Stimulated activated CD4-positive, alpha-beta T cell treated with anti-CD3 and anti-CD28 coated beads, Interleukin-12 subunit alpha, Interleukin-12 subunit beta, amount 100 ng/mL, for 24 hours (primary cell): ENCODE data around the gene TFCP2L1.
"Not testable (repeated sequence)": the region's sequence is repeated elsewhere in the genome, so short reads cannot be mapped to it uniquely, and the experiment has no call there.

Experiments used
- DNase-seq, 2 experiments: peaks; one replicate each; pipeline ENCODE4 v3.0.0-alpha.2; 2020; ENCODE audit warnings: low read depth in 2 of 2

The TFCP2L1 gene, protein sequence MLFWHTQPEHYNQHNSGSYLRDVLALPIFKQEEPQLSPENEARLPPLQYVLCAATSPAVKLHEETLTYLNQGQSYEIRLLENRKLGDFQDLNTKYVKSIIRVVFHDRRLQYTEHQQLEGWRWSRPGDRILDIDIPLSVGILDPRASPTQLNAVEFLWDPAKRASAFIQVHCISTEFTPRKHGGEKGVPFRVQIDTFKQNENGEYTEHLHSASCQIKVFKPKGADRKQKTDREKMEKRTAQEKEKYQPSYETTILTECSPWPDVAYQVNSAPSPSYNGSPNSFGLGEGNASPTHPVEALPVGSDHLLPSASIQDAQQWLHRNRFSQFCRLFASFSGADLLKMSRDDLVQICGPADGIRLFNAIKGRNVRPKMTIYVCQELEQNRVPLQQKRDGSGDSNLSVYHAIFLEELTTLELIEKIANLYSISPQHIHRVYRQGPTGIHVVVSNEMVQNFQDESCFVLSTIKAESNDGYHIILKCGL

DNA sequence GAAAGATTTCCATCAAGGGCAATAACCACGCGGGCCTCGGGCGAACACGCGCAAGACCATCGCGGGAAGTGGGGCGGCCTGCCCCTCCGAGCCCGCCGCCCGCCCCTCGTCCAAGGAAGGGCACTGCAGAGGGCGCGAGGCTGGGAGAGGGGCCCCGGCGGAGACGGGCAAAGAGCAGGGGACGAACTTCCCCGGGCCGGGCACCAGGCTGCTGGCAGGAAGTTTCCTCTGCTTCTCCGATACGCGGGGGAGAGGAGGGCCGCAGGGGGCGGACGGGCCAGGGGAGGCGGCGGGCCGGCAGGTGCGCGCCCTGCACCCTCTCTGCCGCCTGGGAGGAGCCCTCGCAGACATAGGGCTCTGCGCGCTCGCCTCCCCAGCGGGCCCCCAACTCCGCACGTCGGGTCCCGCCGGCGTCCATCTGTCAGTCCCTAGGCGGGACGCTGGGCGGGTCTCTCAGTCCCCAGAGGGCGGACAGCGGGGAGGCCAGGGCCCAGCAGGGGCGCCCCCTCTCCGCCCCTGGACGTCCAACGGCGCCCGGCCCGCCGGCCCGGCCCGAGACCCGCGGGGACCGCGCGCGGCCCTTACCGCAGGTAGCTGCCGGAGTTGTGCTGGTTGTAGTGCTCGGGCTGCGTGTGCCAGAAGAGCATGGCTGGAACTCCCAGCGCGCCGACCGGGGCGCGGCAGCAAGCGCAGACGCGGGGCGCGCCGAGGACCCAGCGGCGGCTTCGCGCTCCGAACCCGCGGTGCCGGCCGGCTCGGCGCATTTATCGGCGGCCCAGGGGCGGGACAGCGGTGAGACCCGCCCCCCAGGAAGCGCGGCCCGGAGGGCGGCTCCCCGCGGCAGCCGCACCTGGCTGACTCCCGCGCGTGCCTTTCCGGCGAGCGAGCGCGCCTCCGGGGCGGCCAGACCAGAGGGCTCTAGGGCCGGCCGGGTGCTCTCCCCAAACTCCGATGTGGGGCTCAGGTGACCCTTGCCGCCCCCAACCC lies at the start of gene TFCP2L1:
TSS of gene TFCP2L1 (minus strand) at position 740 of the 987 bp plus-strand sequence. CDS start at position 647, 93 bp downstream.
- peak in 1 of 2 experiments; percentile 16 for DNase-seq

DNA sequence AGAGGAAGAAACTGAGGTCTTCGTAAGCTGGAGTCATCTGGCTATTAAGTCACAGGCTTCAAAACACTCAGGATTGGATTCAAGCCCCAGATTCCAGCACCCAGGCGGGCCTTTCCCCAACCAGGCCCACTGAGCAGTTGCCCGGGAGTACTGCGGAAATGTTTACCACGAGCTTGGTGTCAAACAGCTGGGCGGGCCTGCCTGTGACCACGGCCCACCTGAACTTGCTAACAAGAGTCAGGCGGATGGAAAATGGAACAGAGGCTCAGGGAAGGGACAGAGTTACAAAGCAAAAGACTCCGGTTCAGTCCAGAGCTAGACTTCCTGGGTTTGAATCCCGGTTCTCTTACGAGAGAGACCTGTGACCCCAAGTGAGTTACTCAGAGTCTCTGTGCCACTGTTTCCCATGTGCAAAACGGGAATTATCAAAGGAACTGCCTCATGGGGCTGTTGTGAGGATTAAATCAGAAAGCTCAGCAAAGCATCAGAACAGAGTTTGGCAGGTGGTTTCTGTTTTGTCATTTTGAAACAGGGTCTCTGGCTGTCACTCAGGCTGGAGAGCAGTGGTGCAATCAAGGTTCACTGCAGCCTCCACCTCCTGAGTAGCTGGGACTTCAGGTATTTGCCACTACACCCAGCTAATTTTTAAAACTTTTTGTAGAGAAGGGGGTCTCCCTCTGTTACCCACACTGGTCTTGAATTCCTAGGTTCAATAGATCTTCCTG lies 49.0 kb upstream of the TFCP2L1 start:
- no peak for DNase-seq

DNA sequence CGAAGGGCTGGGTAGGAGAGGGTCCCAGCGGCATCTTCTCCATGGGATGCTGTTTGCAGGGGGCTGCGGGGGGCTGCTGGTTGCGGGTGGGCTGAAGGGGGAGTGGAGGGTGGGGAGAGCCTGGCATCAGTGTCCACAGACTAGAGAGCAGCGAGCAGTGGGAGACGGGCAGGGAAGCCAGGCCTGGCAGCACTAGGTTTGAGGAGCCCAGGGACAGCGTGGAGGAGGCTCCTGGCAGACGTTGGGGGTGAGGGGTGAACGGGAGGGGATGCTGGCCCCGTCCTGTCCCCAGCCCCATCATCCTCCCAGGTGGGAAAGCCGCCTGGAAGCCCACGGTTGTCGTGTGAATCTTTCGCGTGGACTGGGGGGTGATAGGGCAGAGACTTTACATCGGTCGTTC lies 48.2 kb upstream of the TFCP2L1 start:
- DNase-seq: no peak

- not testable (repeated sequence) for DNase-seq
These were observed 46.3 kb upstream of the TFCP2L1 start for GRCh38 chr2:121331324-121331723.

DNA sequence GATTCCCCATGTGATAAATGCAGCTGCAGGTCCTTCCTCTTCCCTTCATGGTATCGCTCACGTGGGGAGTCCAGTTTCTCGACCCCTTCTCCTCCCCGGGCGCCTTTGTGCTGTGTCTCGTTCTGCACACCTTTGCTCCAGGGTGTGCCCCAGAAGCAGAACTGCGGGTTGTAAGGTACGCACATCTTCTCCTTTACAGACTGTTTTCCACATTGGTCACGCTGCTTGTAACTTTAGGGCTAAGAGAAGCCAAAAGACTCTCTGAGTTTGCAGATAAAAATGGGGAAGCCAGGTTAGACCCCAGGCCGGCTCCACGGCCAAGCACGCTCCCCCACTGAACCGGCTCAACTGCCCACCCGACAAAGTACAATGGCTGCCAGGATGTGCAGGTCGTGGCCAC lies 45.9 kb upstream of the TFCP2L1 start:
- no peak for DNase-seq

DNA sequence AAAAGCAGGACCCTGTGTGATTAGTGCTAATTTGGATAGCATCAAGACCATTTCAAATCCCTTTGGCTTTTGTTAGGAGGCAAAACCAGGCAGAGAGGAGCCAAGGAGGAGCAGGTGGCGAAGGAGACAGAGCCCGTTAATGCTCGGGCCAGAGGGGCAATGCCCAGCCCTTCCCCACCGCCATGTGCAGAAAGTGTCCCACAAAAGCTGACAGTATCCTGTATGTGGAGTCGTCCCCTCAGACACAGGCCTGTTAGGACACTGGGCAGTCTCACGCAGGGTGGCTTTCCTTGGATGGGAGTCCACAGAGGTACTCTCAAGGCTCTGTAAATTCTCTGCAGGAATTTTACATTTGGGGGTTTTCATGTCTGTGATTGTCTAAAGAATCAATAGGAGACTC lies 44.8 kb upstream of the TFCP2L1 start:
- no peak for DNase-seq

GRCh38 chr2:121326628-121327027 lies 41.6 kb upstream of the TFCP2L1 start:
- DNase-seq: no peak

GRCh38 chr2:121324601-121325000 lies 39.6 kb upstream of the TFCP2L1 start:
- no peak for DNase-seq

- DNase-seq: no peak
These were observed 36.5 kb upstream of the TFCP2L1 start for GRCh38 chr2:121321476-121321875.

DNA sequence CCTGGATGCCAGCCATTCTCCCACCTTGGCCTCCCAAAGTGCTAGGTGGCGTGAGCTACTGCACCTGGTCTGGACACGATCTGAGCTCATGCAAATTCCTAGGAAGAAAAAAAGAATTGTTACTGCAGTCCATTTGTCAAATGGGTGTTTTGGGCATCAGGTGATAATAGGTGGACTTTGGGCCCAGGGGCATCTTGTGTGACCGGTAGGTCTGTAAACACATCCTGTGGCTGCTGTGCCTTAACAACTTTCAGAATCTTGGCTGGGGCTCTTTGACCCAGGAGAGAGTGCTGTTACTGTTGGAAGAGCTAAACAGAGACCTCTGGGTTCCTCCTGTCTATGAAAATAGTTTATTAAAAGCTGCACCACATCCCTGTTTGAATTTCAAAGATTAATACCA lies 34.9 kb upstream of the TFCP2L1 start:
- no peak for DNase-seq

DNA sequence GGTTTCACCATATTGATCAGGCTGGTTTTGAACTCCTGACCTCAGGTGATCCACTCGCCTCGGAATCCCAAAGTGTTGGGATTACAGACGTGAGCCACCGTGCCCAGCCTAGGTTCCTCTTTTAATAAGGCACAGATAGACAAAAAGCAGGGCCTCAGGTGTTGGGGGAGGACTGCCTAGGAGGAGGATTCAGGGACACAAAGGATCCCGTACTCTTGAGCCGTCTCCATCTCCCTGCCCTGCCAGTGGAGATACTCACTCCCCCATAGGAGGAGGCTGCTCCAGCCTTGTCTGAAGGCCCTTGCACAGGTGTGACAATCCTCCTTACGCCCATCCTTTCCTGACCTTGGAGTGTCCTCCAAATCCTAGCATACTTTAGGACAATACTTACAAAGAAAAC lies 32.0 kb upstream of the TFCP2L1 start:
- no peak for DNase-seq

GRCh38 chr2:121313701-121314100 lies 28.7 kb upstream of the TFCP2L1 start:
- not testable (repeated sequence) for DNase-seq

DNA sequence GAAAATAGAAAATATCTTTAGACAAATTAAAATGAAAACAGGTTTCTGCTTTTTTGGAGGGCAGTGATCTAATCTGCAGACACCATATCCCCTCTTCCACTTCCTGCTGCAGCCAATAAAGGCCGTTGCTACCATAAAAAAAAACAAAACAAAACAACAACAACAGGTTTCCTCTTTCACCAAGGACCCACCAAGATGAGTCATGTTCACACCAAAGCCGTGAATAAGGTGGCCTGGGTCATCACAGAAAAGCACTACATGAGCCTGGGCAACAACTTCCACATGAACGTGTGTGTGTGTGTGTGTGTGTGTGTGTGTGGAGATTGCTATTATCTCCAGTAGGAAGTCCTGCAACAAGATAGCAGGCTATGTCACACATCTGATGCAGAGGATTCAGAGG lies 24.8 kb upstream of the TFCP2L1 start:
- DNase-seq: no peak

- no peak for DNase-seq
These were observed 24.3 kb upstream of the TFCP2L1 start for GRCh38 chr2:121309323-121309722.

- no peak for DNase-seq
These were observed 22.0 kb upstream of the TFCP2L1 start for GRCh38 chr2:121307048-121307447.

DNA sequence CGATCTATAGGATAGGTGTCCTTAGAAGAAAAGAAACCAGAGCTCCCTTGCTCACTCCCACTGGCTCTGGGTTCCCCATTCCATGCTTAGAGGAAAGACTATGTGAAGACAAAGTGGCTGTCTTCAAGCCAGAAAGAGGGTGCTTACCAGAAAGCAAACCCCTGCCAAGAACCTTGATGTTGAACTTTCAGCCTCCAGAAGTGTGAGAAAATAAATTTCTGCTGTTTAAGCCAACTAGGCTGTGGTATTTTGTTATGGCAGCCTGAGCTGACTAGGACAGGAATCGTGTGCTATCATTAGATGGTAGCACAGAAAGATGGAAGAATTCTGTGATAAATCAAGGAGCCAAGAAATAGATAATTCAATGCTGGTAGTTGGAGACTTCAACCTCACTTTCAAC lies 19.9 kb upstream of the TFCP2L1 start:
- DNase-seq: no peak

- DNase-seq: no peak
These were observed 18.7 kb upstream of the TFCP2L1 start for GRCh38 chr2:121303531-121304263.

GRCh38 chr2:121301190-121301589 lies 16.2 kb upstream of the TFCP2L1 start:
- DNase-seq: not testable (repeated sequence)

GRCh38 chr2:121298476-121298875 lies 13.5 kb upstream of the TFCP2L1 start:
- DNase-seq: no peak

- DNase-seq: not testable (repeated sequence)
These were observed 12.9 kb upstream of the TFCP2L1 start for GRCh38 chr2:121297866-121298265.

GRCh38 chr2:121297217-121297830 lies 12.3 kb upstream of the TFCP2L1 start:
- no peak for DNase-seq
